GM19025 (cell line): ENCODE results near the gene HOXD10.

ENCODE experiments used
- ATAC-seq: cut with Tn5 transposase; IDR thresholded peaks from one replicate; pipeline ENCODE4 v1.9.1; 2021; ENCODE audit warnings: mild to moderate bottlenecking, low read depth, moderate library complexity; ENCODE audit not compliant: unreplicated experiment

Gene HOXD10

DNA sequence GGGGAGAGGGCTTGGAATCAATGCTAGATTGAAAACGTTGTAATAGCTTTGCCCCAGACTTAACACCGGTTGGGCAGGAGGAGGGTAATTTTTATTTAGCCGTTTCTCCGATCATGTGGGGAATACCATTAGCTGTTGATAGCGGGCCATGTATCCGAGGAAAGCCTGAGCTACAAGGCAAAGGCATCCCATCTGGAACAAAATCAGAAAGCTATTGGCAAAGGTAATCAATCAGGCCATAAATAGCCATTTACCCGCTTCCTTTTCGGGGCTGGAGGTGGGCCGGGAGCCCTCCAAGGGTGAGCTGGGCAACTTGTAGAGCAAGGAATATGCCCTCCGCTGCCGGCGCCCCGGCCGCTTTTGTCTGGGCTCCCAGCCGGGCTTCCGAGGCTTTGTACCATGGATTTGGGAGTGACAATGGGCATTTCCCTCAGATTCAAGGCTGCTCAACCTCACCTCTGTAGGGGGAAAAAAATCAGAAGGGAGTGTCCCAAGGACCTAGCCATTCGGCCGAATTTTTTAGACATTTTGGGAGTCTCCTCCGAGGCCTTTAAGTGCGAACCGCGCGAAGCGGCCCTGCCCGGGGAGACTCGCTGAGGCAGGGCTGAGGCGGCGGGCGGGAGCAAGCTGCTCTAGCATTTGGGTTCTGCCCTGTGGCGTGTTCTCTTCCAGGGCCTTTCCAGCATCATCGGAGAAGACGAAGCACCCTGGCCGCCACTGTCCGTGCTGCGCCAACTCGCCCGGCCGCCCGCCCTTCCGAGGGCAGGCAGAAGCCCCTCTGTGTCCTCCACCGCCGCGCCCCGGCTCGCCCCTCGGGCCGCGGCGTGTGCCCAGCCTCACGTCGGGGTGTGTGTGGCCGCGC is 4.8 kb downstream of the HOXD10 start:
- ATAC-seq, result no peak

GRCh38 chr2:176122052-176122682 is 5.6 kb downstream of the HOXD10 start:
- no peak for ATAC-seq

DNA sequence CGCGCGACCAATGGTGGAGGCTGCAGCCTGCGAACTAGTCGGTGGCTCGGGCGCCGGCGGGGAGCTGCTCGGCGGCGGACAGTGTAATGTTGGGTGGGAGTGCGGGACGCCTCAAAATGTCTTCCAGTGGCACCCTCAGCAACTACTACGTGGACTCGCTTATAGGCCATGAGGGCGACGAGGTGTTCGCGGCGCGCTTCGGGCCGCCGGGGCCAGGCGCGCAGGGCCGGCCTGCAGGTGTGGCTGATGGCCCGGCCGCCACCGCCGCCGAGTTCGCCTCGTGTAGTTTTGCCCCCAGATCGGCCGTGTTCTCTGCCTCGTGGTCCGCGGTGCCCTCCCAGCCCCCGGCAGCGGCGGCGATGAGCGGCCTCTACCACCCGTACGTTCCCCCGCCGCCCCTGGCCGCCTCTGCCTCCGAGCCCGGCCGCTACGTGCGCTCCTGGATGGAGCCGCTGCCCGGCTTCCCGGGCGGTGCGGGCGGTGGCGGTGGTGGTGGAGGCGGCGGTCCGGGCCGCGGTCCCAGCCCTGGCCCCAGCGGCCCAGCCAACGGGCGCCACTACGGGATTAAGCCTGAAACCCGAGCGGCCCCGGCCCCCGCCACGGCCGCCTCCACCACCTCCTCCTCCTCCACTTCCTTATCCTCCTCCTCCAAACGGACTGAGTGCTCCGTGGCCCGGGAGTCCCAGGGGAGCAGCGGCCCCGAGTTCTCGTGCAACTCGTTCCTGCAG is 6.3 kb downstream of the HOXD10 start, which contains the start of gene HOXD9:
HOXD9 (plus strand) TSS at position 37 of the 728 bp plus-strand sequence; CDS start at position 87, 50 bp downstream.
- ATAC-seq, result no peak

GRCh38 chr2:176123411-176124109 is 7.0 kb downstream of the HOXD10 start:
- ATAC-seq, result no peak

- no peak for ATAC-seq
Measured at GRCh38 chr2:176124110-176124946, 7.8 kb downstream of the HOXD10 start.

DNA sequence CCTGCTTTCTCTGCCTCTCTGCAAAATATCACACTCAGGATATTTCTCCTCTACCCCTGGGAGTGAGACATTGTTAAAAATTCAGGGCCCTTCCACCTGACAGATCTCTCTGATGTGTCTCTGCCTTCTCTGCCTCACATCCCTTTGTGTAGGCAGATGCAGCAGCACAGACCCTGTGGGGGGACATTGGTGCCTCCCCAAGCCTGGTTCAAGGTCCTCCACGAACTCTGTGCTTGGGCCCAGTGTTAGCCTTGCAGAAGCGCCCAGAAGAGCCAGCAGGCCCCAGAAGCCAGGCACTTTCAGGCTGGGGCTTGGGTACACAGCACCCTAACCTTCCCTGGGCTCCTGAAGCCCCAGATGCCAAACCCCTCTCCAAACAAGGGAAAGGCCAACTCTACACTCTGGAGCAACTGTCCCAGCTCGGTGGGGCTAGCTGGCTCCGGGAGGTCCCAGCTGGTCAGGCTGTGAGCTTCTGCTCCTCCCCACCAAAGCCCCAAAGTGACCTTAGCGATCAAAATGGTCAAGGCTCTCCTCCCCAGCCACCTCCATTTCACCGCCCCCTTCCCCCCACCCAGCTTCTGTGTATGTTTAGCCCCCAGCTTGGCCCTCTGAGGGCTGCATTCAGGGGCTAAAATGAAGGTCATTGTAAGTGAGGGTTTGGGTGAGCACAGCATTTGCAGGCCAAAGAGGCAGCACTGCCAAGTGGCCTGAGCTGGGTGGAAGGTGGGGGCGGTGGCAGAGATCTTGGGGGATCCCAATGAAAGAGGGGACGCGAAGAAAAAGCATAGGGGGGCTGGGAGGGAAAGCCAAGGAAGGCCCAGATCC is 8.6 kb downstream of the HOXD10 start:
- ATAC-seq, result no peak

- no peak for ATAC-seq
Measured at GRCh38 chr2:176125772-176126054, 9.1 kb downstream of the HOXD10 start.

GRCh38 chr2:176126929-176127773 is 10.6 kb downstream of the HOXD10 start:
- no peak for ATAC-seq

DNA sequence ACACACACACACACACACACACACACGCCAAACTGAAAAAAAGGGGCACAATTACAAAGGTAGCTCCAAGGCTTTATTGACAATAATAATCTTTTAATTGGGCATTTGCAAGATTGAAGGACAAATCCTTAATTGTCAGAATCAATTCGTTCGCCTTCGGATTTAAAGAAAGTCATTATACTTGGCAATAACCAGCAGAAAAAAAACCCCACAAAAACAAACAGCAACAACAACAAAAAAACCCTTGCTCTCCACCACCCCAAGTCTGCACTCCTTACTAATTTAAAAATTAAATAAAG is 11.1 kb downstream of the HOXD10 start:
- no peak for ATAC-seq

DNA sequence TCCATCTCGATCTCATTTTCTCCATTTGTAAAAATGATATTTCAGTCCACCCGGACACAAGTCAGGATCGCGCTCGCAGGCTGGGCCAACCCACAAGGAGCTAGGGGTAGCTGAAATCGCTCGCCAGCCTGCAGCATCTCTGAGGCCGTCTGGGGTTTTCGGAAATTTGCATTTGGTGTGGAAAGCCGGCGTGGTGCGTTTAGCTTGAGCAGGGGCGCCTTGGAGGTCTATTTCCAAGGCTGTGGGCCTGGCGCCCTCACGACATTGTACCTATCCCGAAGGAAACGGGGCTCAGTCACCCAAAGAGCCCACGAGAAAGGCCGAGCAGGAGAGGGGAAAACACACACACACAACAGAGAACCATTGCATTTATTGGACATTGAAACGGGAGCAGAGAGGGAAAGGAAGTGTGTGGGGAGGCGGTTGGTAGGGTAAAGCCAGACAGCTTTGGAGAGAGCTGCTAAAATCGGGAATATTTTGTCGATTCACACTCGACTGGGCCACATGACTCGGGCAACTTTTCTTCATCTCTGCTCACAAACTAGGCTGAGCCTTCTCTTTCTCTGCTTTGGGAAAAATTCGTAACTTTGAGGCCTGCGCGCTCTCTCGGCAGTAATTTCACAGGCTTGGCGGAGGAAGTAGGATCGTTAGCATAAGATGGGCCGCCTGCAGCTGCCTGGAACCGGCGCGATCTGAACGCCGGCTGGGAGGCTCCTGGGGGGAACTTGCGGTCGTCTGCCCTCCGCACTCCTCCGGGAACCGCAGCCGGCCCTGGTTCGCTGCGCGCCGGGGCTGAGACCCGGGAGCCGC is 11.8 kb downstream of the HOXD10 start:
- no peak for ATAC-seq

DNA sequence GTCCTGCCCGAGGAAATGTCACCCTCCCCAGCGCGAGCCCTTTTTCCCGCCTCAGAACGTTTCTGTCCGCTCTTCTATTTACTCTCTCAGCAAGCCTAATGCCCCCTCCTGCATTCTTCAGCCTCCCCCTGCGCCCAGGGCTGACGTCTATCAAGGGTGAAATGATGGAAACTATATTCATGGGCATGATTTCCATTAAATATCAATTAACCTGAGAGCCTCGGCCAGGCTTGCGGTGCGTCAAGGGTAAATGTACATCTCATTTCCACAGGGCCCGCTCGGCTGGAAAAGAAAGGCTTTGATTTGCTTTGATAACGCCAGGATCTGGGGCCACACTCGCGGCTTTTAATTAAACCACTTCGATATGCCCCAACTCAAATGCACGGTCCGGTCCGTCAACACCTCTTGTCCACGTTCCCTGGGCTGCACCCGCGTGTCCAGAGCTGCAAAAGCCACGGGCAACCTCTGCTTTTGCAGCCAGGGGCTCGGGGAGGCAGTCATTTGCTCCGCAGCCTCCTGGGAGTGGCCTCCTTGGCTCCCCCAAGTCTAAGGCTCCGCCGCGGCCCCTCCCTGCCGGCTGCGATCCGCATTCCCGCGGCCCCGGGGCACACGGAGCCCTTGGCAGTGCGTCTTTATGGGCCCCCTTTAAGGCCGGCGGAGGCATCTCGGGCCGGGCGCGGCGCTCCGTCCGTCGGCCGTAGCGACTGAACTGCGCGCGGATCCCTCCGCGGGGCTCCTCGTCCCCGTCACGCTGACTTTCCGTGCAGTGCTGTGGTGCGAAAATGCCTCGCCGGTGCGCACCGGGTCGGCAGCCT is 12.6 kb downstream of the HOXD10 start, which contains the start of gene HOXD8:
HOXD8 (plus strand) TSS at position 724 of the 815 bp plus-strand sequence. CDS start 662 bp downstream, outside the sequence.
- no peak for ATAC-seq

- ATAC-seq, result no peak
Measured at GRCh38 chr2:176129813-176130146, 13.2 kb downstream of the HOXD10 start.

DNA sequence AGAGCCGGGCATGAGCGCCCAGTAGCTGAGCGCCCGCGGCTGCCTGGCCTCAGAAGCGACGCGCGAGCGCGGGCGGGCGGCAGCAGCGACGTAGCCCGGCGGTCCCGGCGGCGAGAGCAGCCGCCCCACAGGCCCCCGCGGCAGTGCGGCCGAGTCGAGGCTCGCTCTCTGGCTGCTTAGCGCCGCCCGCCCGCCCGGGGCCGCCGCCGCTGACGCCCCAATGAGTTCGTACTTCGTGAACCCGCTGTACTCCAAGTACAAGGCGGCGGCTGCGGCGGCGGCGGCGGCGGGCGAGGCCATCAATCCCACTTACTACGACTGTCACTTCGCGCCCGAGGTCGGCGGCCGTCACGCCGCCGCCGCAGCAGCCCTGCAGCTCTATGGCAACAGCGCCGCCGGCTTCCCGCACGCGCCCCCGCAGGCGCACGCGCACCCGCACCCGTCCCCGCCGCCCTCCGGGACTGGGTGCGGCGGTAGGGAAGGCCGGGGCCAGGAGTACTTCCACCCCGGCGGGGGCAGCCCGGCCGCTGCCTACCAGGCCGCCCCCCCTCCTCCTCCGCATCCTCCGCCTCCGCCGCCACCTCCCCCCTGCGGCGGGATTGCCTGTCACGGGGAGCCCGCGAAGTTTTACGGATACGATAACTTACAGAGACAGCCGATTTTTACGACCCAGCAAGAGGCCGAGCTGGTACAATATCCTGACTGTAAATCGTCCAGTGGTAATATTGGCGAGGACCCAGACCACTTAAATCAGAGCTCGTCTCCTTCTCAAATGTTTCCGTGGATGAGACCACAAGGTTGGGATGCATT is 13.8 kb downstream of the HOXD10 start:
- ATAC-seq, result no peak

DNA sequence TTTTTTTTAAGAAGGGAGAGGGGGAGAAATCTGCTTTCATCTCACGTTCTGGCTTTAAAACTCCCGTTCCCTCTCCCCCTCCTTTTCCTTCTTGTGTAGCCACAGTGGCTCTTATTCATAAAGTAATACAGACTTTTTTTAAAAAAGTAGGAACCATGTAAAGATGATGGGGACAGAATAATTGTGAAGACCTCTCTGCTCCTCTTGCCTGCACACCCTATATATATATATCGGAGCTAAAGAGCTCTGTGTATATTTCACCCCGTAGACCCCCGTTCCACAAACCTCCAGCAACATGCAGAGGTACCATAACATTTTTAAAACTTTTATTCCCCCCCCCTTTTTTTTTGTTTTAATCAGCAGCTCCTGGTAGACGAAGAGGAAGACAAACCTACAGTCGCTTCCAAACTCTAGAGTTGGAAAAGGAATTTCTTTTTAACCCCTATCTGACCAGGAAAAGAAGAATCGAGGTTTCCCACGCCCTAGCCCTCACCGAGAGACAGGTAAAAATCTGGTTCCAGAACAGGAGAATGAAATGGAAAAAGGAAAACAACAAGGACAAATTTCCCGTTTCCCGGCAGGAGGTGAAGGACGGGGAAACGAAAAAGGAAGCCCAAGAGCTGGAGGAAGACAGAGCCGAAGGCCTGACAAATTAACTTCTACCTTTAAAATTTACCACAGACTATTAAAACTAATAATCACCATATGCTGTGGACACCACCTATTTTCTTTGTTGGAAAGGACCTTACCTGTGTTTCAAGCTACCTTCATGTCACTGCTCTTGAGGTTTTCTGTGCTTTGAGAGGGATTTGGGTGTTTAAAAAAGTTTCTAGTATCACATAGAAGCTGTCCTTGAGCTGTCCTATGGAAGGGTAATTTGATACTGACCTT is 14.6 kb downstream of the HOXD10 start:
- no peak for ATAC-seq

DNA sequence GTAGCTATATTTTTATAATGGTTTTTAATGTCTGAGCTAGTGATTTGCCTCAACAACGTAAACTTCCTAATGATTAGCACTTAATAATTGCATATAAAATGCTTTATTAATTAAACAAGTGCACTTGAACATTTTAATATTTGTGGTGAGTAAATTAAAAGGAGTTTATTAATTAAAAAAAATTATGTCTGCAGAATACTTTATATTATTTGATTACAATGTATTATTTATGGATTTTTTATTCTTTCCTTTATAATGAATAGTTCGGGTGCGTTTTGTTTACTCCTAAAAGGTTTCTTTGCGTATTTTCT is 15.2 kb downstream of the HOXD10 start:
- ATAC-seq, result no peak
